ENCODE data around the gene PKP4. TPM values are rescaled to one million over a fixed set of nuclear protein-coding genes. Genes with fewer than 3 reads are reported as not detected.

The PKP4 gene
- polyA plus RNA-seq, 1 experiment = 24.9 TPM

- Histone ChIP-seq H3K27me3 (ENCODE audit: control insufficient read depth, insufficient read depth, low read length) (no peaks in the 10 kb centered on the region), H3K27ac (ENCODE audit: low read depth, low read length) (no peak overlapping the region), H3K4me3 (ENCODE audit: low read depth, low read length) (no peak overlapping the region), H3K9me3 (ENCODE audit: control insufficient read depth, insufficient read depth, low read length) (no peaks in the 10 kb centered on the region)
- DNase-seq (ENCODE audit: low read depth, low spot score) = no peak
- ChIA-PET POLR2A (no interaction called here), CTCF (interaction anchor here (0.9 to 4.4 kb wide), 2 partner anchors 66 to 230 kb away, joined by 3 to 16 read pairs; no protein-coding TSS in a partner anchor)
- TF ChIP-seq CTCF (IDR thresholded peaks at IDR 0.05; ENCODE audit: low read depth, low read length) = no peak
Measured at GRCh38 chr2:158687315-158687714, 230.6 kb downstream of the PKP4 start.

- DNase-seq (ENCODE audit: low read depth, low spot score) = no peak
- no peaks in the 10 kb centered on the region for H3K9me3 ChIP-seq (ENCODE audit: control insufficient read depth, insufficient read depth, low read length)
- H3K4me3 ChIP-seq (ENCODE audit: low read depth, low read length) = no peak overlapping the region
- no peak overlapping the region for H3K27ac ChIP-seq (ENCODE audit: low read depth, low read length)
- ChIA-PET CTCF (interaction anchor here (4.4 kb wide), 1 partner anchor 64 kb away, joined by 16 read pairs; no protein-coding TSS in a partner anchor), POLR2A (no interaction called here)
- no peaks in the 10 kb centered on the region for H3K27me3 ChIP-seq (ENCODE audit: control insufficient read depth, insufficient read depth, low read length)
- TF ChIP-seq CTCF (IDR thresholded peaks at IDR 0.05; ENCODE audit: low read depth, low read length) = no peak
Measured at GRCh38 chr2:158688721-158689120, 232.0 kb downstream of the PKP4 start.

GRCh38 chr2:158689391-158689790 is 232.6 kb downstream of the PKP4 start:
- no peak for DNase-seq (ENCODE audit: low read depth, low spot score)
- Histone ChIP-seq H3K4me3 (ENCODE audit: low read depth, low read length) (no peak overlapping the region), H3K27me3 (ENCODE audit: control insufficient read depth, insufficient read depth, low read length) (no peaks in the 10 kb centered on the region), H3K27ac (ENCODE audit: low read depth, low read length) (no peak overlapping the region), H3K9me3 (ENCODE audit: control insufficient read depth, insufficient read depth, low read length) (no peaks in the 10 kb centered on the region)
- no peak for TF ChIP-seq CTCF (IDR thresholded peaks at IDR 0.05; ENCODE audit: low read depth, low read length)
- CTCF ChIA-PET = interaction anchor here (4.4 kb wide), 1 partner anchor 64 kb away, joined by 16 read pairs; no protein-coding TSS in a partner anchor
- POLR2A ChIA-PET = no interaction called here

- Histone ChIP-seq H3K27ac (ENCODE audit: low read depth, low read length) (no peak overlapping the region), H3K27me3 (ENCODE audit: control insufficient read depth, insufficient read depth, low read length) (no peaks in the 10 kb centered on the region), H3K4me3 (ENCODE audit: low read depth, low read length) (no peak overlapping the region), H3K9me3 (ENCODE audit: control insufficient read depth, insufficient read depth, low read length) (no peaks in the 10 kb centered on the region)
- no peak for DNase-seq (ENCODE audit: low read depth, low spot score)
- TF ChIP-seq CTCF (IDR thresholded peaks at IDR 0.05; ENCODE audit: low read depth, low read length) = no peak
- POLR2A ChIA-PET = no interaction called here
- CTCF ChIA-PET = interaction anchor here (4.4 kb wide), 1 partner anchor 62 kb away, joined by 16 read pairs; no protein-coding TSS in a partner anchor
Measured at GRCh38 chr2:158690823-158691222, 234.1 kb downstream of the PKP4 start.

- no peaks in the 10 kb centered on the region for H3K9me3 ChIP-seq (ENCODE audit: control insufficient read depth, insufficient read depth, low read length)
- no peak overlapping the region for H3K4me3 ChIP-seq (ENCODE audit: low read depth, low read length)
- no peak for DNase-seq (ENCODE audit: low read depth, low spot score)
- ChIA-PET CTCF (no interaction called here), POLR2A (no interaction called here)
- no peak overlapping the region for H3K27ac ChIP-seq (ENCODE audit: low read depth, low read length)
- no peaks in the 10 kb centered on the region for H3K27me3 ChIP-seq (ENCODE audit: control insufficient read depth, insufficient read depth, low read length)
- no peak for TF ChIP-seq CTCF (IDR thresholded peaks at IDR 0.05; ENCODE audit: low read depth, low read length)
Measured at GRCh38 chr2:158691619-158692018, 234.9 kb downstream of the PKP4 start.

Measured in AG04450 (cell line).